Activated B cell treated with CpG ODN at 0.5 μM for 24 hours (primary cell): ENCODE data around the gene POMT2. TPM values are rescaled to one million over a fixed set of nuclear protein-coding genes. Genes with fewer than 3 reads are reported as not detected.

ENCODE experiments used
- ATAC-seq: fragments of 200-7000 bp; cut with Tn5 transposase; one replicate; pipeline ENCODE4 v1.10.0; 2021; ENCODE audit warnings: low read depth, mild to moderate bottlenecking, moderate library complexity
- CTCF ChIA-PET: fragments of 350-600 bp; sonication (Branson Sonifier 250); formaldehyde crosslinking; loops from one replicate; lab custom pipeline; 2021; ENCODE audit warnings: antibody characterized with exemption; lab: Charles Lee
- POLR2A ChIA-PET: fragments of 350-600 bp; sonication (Branson Sonifier 250); formaldehyde crosslinking; loops from one replicate; lab custom pipeline; 2021; ENCODE audit warnings: antibody characterized with exemption; lab: Charles Lee
- DNase-seq: peaks from one replicate; pipeline ENCODE4 v3.0.0; 2022
- H3K27ac Mint-ChIP-seq: one replicate; pipeline ENCODE4 v1.8.0; 2020; ENCODE audit warnings: mixed read lengths
- H3K27me3 Mint-ChIP-seq: one replicate; pipeline ENCODE4 v1.8.0; 2021; ENCODE audit warnings: mixed read lengths
- H3K36me3 Mint-ChIP-seq: one replicate; pipeline ENCODE4 v1.8.0; 2021; ENCODE audit warnings: low read depth, mixed read lengths
- H3K4me1 Mint-ChIP-seq: one replicate; pipeline ENCODE4 v1.8.0; 2021; ENCODE audit warnings: mixed read lengths
- H3K4me3 Mint-ChIP-seq: one replicate; pipeline ENCODE4 v1.8.0; 2020; ENCODE audit warnings: mild to moderate bottlenecking, mixed read lengths
- H3K9me3 Mint-ChIP-seq: one replicate; pipeline ENCODE4 v1.8.0; 2020; ENCODE audit warnings: mixed read lengths
- CTCF ChIP-seq: fragments of 200-600 bp; IDR thresholded peaks from one replicate; pipeline ENCODE4 v1.8.0; 2022; ENCODE audit warnings: antibody characterized with exemption, mild to moderate bottlenecking
- intact Hi-C: fragments of 100-400 bp; cut with micrococcal nuclease; formaldehyde crosslinking; loops from one replicate; pipeline ENCODE4 v1.15.1; 2024
- total RNA-seq: library from RNA; stranded (reverse); gene quantifications from 2 replicates; pipeline ENCODE4 v1.2.3, GENCODE V29; 2022

The POMT2 gene
- total RNA-seq, 1 donor from 2014 or later = 30.8 TPM

GRCh38 chr14:77344377-77344996 lies 23.8 kb upstream of the POMT2 start:
- H3K4me1 Mint-ChIP-seq = peaks cover 20% of the 10 kb centered on the region
- peaks cover 75% of the 10 kb centered on the region for H3K36me3 Mint-ChIP-seq
- ChIA-PET POLR2A (no interaction called here), CTCF (no interaction called here)
- TF ChIP-seq CTCF = no peak
- H3K27me3 Mint-ChIP-seq = no peaks in the 10 kb centered on the region
- H3K9me3 Mint-ChIP-seq = no peaks in the 10 kb centered on the region
- intact Hi-C loops = no loop called here
- no peak for DNase-seq
- H3K27ac Mint-ChIP-seq = no peak overlapping the region
- no peak for ATAC-seq
- H3K4me3 Mint-ChIP-seq = no peak overlapping the region

- H3K27ac Mint-ChIP-seq = no peak overlapping the region
- intact Hi-C loops = no loop called here
- no peak for ATAC-seq
- H3K27me3 Mint-ChIP-seq = no peaks in the 10 kb centered on the region
- CTCF ChIA-PET = no interaction called here
- POLR2A ChIA-PET = no interaction called here
- TF ChIP-seq CTCF = no peak
- no peak overlapping the region for H3K4me3 Mint-ChIP-seq
- peaks cover 15% of the 10 kb centered on the region for H3K4me1 Mint-ChIP-seq
- H3K36me3 Mint-ChIP-seq = peaks cover 77% of the 10 kb centered on the region
- DNase-seq = no peak
- H3K9me3 Mint-ChIP-seq = no peaks in the 10 kb centered on the region
Observed at GRCh38 chr14:77343662-77344061, 23.0 kb upstream of the POMT2 start.

- ChIA-PET CTCF (no interaction called here), POLR2A (no interaction called here)
- intact Hi-C loops = no loop called here
- DNase-seq (no peak), ATAC-seq (no peak)
- Mint-ChIP-seq H3K9me3 (no peaks in the 10 kb centered on the region), H3K4me3 (no peak overlapping the region), H3K27me3 (no peaks in the 10 kb centered on the region), H3K36me3 (peaks cover 83% of the 10 kb centered on the region), H3K4me1 (peaks cover 11% of the 10 kb centered on the region), H3K27ac (no peak overlapping the region)
- no peak for TF ChIP-seq CTCF
Observed at GRCh38 chr14:77342726-77343397, 22.2 kb upstream of the POMT2 start.

GRCh38 chr14:77340389-77340788 lies 19.7 kb upstream of the POMT2 start:
- Mint-ChIP-seq H3K27me3 (no peaks in the 10 kb centered on the region), H3K36me3 (peaks cover 87% of the 10 kb centered on the region), H3K27ac (no peak overlapping the region), H3K9me3 (no peaks in the 10 kb centered on the region), H3K4me3 (no peak overlapping the region), H3K4me1 (no peaks in the 10 kb centered on the region)
- ATAC-seq (no peak), DNase-seq (no peak)
- POLR2A ChIA-PET = interaction anchor here (0.7 to 0.8 kb wide), 2 partner anchors 19 to 104 kb away, joined by 4 to 6 read pairs; partner anchors contain the start of genes GSTZ1 and POMT2
- CTCF ChIA-PET = no interaction called here
- no peak for TF ChIP-seq CTCF
- intact Hi-C loops = no loop called here

GRCh38 chr14:77339407-77339806 lies 18.7 kb upstream of the POMT2 start:
- ChIA-PET CTCF (no interaction called here), POLR2A (no interaction called here)
- TF ChIP-seq CTCF = no peak
- Mint-ChIP-seq H3K27me3 (no peaks in the 10 kb centered on the region), H3K9me3 (no peaks in the 10 kb centered on the region), H3K36me3 (peaks cover 90% of the 10 kb centered on the region), H3K27ac (no peak overlapping the region), H3K4me3 (no peak overlapping the region), H3K4me1 (no peaks in the 10 kb centered on the region)
- ATAC-seq (no peak), DNase-seq (no peak)
- intact Hi-C loops = no loop called here
